Mucosa of gallbladder (tissue), 1 donor: ENCODE results near the gene EHMT1. TPM values are rescaled to one million over a fixed set of nuclear protein-coding genes. Genes with fewer than 3 reads are reported as not detected.
"Not testable (repeated sequence)": the region's sequence is repeated elsewhere in the genome, so short reads cannot be mapped to it uniquely, and the experiment has no call there.

Experiments used
- DNase-seq: peaks from one replicate; pipeline ENCODE4 v3.0.0-alpha.2; 2020; ENCODE audit warnings: low spot score
- total RNA-seq: library from RNA; stranded (reverse); gene quantifications from one replicate; pipeline ENCODE4 v1.2.1, GENCODE V29; 2021
- donor health status: DM: no; HTN: no; CAD: no.

EHMT1 gene
- total RNA-seq, 1 donor from 2014 or later = 100 TPM

DNA sequence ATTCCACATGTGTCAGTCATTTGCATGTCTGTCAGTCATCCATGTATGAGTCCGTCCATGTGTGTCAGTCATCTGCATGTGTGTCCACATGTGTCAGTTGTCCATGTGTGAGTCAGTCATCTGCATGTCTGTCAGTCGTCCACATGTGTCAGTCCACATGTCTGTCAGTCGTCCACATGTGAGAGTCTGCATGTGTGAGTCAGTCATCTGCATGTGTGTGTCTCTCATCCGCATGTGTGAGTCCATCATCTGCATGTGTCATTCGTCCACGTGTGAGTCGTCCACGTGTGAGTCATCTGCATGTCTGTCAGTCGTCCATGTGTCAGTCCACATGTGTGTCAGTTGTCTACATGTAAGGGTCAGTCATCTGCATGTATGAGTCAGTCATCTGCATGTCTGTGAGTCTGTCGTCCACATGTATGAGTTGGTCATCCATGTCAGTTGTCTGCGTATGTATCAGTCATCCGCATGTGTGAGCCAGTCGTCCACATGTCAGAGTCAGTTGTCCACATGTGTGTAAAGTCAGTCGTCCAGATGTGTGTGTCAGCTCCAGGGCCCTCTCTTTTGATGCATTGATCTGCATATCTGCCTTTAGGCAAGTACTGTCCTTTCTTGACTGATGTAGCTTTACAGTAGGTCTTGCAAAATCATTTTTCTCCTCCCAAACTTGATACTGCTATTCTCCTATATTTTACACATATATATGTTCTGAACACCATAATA is 186.3 kb downstream of the EHMT1 start:
- no peak for DNase-seq

DNA sequence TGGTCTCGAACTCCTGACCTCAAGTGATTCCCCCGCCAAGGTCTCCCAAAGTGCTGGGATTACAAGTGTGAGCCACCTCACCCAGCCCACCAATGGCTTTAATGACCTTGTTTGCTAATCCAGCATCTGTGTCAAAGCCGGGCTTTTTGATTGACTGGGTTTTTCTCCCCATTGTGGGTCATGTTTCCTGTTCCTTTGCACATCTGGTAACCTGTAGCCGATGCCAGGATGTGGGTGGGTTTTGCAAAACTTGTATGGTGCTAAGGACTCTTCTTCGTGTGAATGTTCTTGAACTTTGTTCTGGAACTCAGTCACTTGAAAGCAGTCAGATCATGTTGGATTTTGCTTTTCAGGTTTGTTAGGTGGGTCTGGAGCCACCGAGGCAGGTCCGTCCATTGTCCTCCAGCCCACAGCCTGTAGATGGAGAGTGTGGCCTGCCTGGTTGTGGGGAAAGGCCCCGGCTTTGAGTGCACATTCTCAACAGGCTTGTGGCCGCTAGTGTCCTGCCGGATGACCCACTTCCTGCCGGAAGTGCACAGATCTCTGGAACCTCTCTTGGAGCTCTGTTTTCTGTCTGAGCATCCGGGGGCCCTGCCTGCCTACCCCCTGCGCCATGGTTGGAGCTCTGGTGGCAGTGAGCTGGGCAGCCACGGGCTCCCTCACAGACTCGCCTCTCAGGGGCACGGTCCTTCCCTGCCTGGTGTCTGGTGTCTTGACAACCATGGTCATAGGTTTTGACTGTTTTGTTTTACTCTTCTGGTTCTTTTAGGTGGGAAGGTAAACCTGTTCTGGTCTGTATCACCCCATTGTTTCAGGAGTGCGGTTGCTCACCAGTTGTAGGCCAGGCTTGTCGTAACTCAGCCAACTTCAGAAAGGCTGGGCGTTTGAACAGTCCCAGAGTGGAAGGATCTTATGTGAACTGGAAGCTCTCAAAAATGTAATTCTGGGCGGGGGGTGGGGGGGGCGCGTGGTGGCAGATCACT is 189.2 kb downstream of the EHMT1 start:
- DNase-seq = no peak

DNA sequence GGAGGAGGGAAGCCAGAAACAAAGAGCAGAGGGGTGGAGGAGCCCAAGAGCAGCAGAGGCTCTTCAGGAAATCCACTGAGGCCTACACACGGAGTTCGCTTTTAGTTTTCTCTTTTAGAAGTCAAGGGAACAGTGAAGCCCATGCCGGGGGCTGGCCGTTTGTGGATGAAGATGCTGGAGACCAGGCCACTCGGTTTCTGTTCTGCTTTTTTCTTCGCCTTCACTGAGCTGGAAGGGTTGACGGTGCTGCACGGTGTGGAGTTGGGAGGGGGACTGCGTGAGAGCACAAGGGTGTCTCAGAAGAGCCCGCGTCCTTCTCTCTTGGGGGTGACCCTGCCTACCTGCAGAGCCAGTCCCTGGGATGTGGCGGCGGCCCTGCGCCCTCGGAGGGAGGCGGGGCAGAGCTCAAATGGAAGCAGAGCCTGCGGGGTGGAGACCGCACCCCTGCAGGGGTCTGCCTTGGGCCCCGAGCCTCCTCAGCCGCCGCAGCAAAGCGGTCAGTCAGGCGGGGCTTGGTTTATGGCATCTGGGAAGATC is 190.3 kb downstream of the EHMT1 start:
- no peak for DNase-seq

- not testable (repeated sequence) for DNase-seq
Measured at GRCh38 chr9:137809726-137810450, 191.1 kb downstream of the EHMT1 start.

DNA sequence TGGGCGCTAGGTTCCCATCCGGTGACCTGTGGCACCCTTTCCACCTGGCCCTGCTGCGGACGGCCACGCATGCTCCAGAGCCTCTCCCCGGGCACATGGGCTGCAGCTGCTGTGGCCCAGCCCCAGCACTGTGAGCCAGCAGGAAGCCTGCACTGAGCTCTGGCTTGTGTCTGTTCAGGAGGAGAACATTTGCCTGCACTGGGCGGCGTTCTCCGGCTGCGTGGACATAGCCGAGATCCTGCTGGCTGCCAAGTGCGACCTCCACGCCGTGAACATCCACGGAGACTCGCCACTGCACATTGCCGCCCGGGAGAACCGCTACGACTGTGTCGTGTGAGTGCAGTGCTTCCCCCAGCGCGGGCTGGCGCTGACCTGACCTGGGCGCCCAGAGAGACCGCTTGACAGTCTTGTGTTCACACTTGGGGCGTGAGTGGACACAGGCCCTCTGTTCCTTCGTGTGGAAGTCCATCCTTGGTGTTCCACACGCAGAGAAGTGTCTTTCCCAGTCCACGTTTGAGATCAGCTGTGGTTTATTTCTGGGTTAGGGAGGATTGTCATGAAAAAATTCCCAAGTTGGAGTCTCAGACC is 192.6 kb downstream of the EHMT1 start:
- DNase-seq = no peak

DNA sequence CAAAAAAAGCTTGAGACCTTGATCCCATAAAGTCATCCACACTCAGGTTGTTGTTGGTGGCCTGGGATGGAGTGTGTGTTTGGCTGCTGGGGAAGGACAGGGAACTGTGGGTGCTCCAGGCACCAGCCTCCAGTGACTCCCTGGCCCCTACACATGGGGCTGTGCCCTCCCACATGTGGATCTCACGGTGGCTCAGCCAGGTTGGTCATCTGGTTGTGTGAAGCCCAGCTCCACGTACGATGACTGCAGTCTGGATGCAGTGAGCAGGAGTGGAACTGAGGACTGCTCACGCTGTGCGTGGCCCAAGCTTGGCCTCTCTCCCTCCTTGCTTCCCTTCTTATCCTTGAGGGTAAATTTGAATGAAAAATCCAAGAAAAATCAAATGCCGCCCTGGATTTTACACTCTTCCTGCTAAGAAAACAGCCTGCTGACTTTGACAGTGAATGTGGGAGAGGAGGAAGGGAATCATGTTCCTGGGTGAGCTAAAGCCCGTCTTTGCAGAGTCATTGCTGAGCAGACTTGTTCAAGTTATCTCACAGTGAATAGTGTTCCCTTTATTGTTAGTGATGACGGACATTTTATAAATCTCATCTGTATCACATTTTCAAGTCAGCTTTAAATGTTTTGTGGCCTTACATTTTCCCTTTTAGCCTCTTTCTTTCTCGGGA is 193.7 kb downstream of the EHMT1 start:
- no peak for DNase-seq

- DNase-seq = no peak
Measured at GRCh38 chr9:137813167-137813566, 194.4 kb downstream of the EHMT1 start.

- DNase-seq = no peak
Measured at GRCh38 chr9:137813651-137814415, 195.0 kb downstream of the EHMT1 start.

- DNase-seq = no peak
Measured at GRCh38 chr9:137814436-137814835, 195.6 kb downstream of the EHMT1 start.

DNA sequence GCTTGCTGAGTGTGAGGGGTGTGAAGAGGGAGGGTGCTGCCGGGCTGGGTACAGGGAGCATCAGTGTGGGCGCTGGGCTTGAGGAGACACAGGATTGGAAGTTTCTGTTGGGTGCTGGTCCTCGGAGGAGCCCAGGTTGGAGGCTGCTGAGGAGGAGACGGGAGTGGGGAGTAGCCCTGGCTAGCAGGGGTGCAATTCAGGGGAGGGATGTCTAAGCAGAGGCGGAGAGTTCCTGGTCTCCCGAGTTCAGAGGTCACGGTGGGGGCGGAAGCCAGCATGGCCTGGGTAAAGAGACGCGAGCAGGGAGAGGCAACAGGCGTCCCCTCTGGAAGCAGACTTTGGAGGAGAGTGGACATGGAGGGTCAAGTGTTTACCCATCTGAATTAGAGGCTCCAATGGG is 196.0 kb downstream of the EHMT1 start:
- DNase-seq = no peak

GRCh38 chr9:137815256-137816255 is 196.8 kb downstream of the EHMT1 start:
- no peak for DNase-seq

GRCh38 chr9:137816531-137817235 is 197.9 kb downstream of the EHMT1 start:
- DNase-seq = no peak

- DNase-seq = no peak
Measured at GRCh38 chr9:137817236-137818200, 198.7 kb downstream of the EHMT1 start.

DNA sequence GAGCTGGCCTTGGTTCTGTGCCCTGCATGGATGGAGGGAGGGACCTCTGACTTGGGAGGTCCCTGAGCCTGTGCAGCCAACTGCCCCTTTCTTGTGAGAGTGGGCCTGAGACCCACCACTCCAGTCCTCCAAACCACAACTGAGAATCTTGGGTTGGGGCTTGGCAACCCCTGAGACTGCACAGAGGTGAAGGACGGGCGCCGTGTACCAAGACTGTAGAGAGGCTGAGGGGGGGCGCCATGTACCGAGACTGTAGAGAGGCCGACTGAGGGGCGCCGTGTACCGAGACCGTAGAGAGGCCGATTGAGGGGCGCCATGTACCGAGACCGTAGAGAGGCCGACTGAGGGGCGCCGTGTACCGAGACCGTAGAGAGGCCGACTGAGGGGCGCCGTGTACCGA is 199.5 kb downstream of the EHMT1 start:
- no peak for DNase-seq

DNA sequence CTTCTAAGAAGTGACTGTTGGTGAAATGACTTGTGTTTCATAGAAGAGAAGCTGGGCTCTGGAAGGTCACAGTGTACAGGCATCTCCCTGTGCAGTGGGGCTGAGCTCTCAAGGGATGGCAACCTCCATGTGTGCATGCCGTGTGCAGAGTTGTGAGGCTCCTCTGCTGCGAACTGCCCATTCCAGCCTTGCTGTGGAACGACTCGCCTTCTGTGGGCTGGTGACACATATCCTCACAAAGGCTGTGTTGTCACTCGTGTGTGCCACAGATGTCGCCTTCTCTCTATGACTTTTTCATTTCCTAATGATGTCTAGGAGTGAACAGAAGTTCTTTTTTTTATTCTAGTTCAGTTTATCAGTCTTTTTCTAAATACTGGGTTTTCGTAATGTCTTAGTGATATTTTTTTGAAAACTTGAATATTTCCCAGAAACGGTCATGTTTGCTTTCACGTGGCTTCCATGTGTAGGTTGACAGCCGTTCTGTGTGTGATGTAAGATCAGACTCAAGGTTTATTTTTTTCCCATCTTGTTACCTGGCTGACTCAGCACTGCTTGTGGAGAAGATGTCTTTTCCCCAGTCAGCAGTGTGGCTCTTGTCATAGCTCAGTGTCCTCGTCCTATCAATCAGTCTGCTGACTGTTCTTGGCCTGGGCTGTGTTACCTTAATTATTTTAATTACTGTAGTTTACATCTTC is 201.5 kb downstream of the EHMT1 start:
- DNase-seq = no peak

DNA sequence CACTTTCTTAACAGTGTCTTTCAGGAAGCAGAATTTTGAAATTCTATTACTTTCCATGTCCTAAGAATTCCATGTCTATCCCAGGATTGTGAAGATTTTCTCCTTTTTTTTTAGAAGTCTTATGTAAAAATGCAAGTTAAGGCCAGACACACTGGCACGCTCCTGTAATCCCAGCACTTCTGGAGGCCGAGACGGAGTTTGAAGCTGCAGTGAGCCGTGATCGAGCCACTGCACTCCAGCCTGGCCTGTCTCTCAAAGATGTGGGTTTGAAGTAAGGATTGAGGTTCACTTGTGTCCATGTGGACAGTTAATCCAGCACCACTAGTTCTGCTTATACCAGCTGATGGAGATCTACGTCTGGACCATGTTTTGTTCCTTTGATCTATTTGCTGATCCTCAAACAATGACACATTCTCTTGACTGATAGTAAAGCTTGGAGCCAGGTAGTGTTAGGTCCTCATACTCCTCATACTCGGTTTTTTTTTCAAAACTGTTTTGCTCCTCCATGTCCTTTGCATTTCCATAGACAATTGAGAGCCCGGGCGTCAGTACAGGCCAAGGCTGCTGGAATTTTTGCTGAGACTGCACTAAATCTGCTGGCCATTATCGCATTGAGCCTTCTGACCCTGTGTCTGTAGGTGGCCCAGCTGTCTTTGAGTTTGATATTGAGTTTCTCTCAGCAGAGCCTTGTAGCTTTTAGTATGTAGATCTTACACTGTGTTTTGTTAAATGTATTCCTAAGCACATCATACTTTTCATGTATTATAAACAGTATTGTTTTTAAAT is 205.4 kb downstream of the EHMT1 start:
- DNase-seq = no peak
